Measurements from ENCODE around the gene TP53BP2. TPM values are rescaled to one million over a fixed set of nuclear protein-coding genes. Genes with fewer than 3 reads are reported as not detected.
"Not testable (repeated sequence)": the region's sequence is repeated elsewhere in the genome, so short reads cannot be mapped to it uniquely, and the experiment has no call there.

Gene TP53BP2
- polyA plus RNA-seq, 1 experiment: 18.6 TPM

DNA sequence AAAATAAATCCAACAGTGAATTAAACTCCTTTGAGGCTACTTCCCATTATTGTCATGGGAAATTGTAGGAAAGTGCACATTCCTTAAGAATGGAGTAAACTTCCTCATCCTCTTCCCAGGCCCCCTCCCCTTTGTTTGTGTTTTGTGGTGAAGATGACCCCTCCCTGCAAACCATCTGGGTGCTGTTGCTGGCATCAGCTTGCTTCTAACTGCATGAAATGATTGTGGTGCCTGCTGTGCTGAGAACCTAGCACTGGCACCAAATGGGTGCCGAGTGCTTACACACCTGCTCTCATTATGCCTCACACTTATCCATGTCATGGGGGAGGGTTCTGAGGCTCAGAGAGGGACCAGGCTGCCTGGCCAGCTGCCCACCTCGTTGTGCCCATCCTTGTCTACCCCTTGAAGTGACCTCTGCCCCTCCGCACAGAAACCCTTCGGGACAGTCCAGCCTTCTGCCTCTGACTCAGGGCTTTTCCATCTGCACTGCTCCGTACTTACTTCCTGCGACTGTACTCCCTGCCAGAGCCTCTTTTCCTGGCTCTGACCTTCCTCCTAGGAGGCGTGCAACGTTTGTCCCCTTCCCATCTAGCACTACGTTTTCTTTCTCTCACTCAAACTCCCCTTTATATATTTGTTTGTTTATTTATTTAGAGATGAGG, 102.8 kb downstream of the TP53BP2 start:
- DNase-seq (ENCODE audit: low read depth): no peak
- ChIA-PET POLR2A (no interaction called here), CTCF (interaction anchor here (0.7 to 3.9 kb wide), 2 partner anchors 12 to 30 kb away, joined by 3 to 14 read pairs; partner anchors contain the start of gene CAPN2)
- H3K27me3 ChIP-seq (ENCODE audit: control insufficient read depth, insufficient read depth, low read length): no peaks in the 10 kb centered on the region
- peaks cover 27% of the 10 kb centered on the region for H3K36me3 ChIP-seq (ENCODE audit: control insufficient read depth, insufficient read depth, low read length)
- TF ChIP-seq, protein P1, sequence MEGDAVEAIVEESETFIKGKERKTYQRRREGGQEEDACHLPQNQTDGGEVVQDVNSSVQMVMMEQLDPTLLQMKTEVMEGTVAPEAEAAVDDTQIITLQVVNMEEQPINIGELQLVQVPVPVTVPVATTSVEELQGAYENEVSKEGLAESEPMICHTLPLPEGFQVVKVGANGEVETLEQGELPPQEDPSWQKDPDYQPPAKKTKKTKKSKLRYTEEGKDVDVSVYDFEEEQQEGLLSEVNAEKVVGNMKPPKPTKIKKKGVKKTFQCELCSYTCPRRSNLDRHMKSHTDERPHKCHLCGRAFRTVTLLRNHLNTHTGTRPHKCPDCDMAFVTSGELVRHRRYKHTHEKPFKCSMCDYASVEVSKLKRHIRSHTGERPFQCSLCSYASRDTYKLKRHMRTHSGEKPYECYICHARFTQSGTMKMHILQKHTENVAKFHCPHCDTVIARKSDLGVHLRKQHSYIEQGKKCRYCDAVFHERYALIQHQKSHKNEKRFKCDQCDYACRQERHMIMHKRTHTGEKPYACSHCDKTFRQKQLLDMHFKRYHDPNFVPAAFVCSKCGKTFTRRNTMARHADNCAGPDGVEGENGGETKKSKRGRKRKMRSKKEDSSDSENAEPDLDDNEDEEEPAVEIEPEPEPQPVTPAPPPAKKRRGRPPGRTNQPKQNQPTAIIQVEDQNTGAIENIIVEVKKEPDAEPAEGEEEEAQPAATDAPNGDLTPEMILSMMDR (IDR thresholded peaks at IDR 0.05; ENCODE audit: insufficient read depth, low read depth, low read length): no peak
- H3K4me3 ChIP-seq (ENCODE audit: low read depth, low read length): no peak overlapping the region

DNA sequence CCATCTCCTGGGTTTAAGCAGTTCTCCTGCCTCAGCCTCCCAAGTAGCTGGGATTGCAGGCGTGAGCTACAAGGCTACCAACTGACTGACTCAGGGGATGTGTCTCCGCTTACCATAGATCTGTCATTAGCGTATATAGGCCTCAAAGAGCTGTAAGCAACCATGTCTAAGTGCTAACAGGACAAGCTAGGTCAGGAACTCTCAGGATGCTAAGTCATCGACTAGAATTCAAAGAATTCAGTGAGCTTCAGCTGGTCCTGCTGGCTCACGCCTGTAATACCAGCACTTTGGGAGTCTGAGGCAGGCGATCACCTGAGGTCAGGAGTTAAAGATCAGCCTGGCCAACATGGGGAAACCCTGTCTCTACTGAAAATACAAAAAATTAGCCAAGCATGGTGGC, 103.9 kb downstream of the TP53BP2 start:
- TF ChIP-seq, protein P1 (IDR thresholded peaks at IDR 0.05; ENCODE audit: insufficient read depth, low read depth, low read length): no peak
- DNase-seq (ENCODE audit: low read depth): no peak
- ChIA-PET CTCF (interaction anchor here (1.3 to 3.9 kb wide), 2 partner anchors 7 to 29 kb away, joined by 7 to 14 read pairs; partner anchors contain the start of gene CAPN2), POLR2A (no interaction called here)
- no peak overlapping the region for H3K4me3 ChIP-seq (ENCODE audit: low read depth, low read length)
- H3K36me3 ChIP-seq (ENCODE audit: control insufficient read depth, insufficient read depth, low read length): peaks cover 22% of the 10 kb centered on the region
- no peaks in the 10 kb centered on the region for H3K27me3 ChIP-seq (ENCODE audit: control insufficient read depth, insufficient read depth, low read length)

DNA sequence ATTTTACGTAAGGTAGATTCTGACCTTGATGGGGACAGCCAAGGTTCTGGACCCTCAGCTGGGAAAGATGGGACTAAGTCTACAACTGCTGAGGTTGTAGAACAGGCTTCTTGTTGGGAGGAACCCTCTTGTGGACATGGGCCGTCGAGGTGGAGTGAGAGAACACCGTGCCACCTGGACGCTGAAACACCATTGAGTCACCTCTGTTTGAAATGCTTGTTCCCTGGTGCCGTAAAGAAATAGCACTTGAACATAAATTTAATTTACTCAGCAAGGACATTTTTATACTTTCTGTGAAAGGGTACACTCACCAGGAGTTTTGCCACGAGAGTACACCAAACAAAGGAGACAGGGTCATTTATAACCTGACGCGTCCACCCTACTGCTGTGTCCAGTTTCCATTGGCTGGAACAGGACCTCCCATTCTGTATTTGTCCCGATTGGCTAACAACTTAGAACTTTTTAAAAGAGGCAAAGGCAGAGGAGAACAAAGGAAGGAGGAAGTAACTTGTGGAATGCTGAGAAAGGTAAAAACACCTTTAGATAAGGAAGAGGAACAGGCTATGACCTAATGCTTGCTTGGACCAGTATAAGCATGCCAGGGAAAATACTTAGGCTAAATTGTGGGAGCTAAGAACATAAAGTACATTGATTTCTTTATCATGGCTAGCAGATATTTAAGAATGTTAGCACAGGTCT, 105.6 kb downstream of the TP53BP2 start:
- POLR2A ChIA-PET; H3K4me3 ChIP-seq (ENCODE audit: low read depth, low read length): not testable (repeated sequence)
- peaks cover 14% of the 10 kb centered on the region for H3K36me3 ChIP-seq (ENCODE audit: control insufficient read depth, insufficient read depth, low read length)

DNA sequence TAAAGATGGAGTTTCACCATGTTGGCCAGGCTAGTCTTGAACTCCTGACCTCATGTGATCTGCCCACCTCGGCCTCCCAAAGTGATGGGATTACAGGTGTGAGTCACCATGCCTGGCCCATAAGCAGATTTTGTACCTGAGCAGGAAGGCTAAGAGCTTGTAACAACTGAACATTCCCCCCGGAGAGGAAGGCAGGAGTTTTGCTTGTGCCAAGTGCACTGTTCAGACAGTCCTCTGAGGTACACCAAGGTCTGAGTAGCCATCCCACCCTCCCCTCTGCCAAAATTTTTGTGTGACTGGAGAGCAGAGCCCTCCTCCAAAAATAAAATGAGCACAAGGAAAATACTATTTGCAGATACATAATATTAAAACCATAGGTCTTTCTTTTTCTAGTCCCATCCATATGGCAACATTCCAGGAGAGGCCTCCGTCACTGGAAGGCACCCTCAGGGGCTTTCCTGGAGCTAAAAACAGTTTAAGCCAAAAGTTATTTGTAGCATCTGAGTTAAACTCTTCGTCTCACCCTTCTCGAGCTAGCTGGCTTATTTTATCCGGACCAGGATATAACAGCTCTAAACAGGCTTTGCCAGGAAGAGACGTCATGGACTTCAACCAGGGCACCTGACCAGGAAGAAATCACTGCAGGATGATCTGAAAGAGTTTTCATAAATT, 106.2 kb downstream of the TP53BP2 start:
- Histone ChIP-seq H3K4me3 (ENCODE audit: low read depth, low read length) (no peak overlapping the region), H3K36me3 (ENCODE audit: control insufficient read depth, insufficient read depth, low read length) (peaks cover 11% of the 10 kb centered on the region), H3K27me3 (ENCODE audit: control insufficient read depth, insufficient read depth, low read length) (no peaks in the 10 kb centered on the region)
- POLR2A ChIA-PET: no interaction called here
- TF ChIP-seq, protein P1 (IDR thresholded peaks at IDR 0.05; ENCODE audit: insufficient read depth, low read depth, low read length): no peak
- no peak for DNase-seq (ENCODE audit: low read depth)
- CTCF ChIA-PET: interaction anchor here (1.2 to 3.7 kb wide), 3 partner anchors 9 to 27 kb away, joined by 3 to 28 read pairs (median 17); partner anchors contain the start of gene CAPN2

More for the DNA sequence above, 105.6 kb downstream of the TP53BP2 start:
- CTCF ChIA-PET: interaction anchor here (3.7 kb wide), 1 partner anchor 9 kb away, joined by 28 read pairs; no protein-coding TSS in a partner anchor
- not testable (repeated sequence) for H3K27me3 ChIP-seq (ENCODE audit: control insufficient read depth, insufficient read depth, low read length); DNase-seq (ENCODE audit: low read depth)

DNA sequence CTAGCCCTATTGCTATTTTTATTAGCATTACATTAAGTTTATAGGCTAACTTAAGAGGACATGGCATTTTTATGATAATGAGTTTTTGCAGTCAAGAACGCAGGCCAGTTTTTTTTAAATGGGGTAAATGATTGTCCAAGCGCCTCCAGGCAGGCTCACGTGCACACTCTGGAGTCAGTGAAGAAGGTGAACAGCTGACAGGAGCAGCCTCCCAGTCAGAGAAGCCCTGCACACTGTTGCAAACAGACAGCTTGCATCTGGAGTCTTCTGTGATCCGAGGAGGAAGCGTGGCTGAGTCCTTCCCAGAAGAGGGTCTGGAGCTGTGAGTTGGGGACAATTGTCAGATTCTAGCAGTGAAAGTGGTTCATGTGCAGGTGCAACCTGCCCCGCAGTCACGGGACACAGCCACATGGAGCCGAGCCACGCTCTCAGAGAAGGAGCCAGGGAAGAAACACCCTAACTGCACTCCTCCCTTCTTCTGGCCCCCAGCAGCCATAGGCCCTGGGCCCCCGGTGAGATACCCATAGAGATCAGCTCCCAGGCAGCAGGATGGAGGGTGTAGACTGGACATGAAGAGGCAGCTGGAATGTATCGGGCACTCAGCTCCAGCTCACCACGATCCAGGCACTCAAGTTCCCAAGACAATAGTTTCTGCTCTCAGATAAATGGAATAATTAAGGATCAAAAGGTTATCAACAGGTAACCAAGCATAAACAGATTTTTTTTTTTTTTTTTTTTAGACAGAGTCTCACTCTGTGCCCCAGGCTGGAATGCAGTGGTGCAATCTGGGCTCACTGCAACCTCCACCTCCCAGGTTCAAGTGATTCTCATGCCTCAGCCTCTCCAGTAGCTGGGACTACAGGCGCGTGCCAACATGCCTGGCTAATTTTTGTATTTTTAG, 107.0 kb downstream of the TP53BP2 start:
- CTCF ChIA-PET: interaction anchor here (1.2 to 3.7 kb wide), 3 partner anchors 10 to 27 kb away, joined by 3 to 28 read pairs (median 17); partner anchors contain the start of gene CAPN2
- DNase-seq (ENCODE audit: low read depth): no peak

More for the DNA sequence above, 107.0 kb downstream of the TP53BP2 start:
- POLR2A ChIA-PET: interaction anchor here (0.5 to 0.7 kb wide), 2 partner anchors 23 to 351 kb away, joined by 4 to 5 read pairs; no protein-coding TSS in a partner anchor
- no peak overlapping the region for H3K4me3 ChIP-seq (ENCODE audit: low read depth, low read length)
- peaks cover 8% of the 10 kb centered on the region for H3K36me3 ChIP-seq (ENCODE audit: control insufficient read depth, insufficient read depth, low read length)
- H3K27me3 ChIP-seq (ENCODE audit: control insufficient read depth, insufficient read depth, low read length): no peaks in the 10 kb centered on the region
- TF ChIP-seq, protein P1 (IDR thresholded peaks at IDR 0.05; ENCODE audit: insufficient read depth, low read depth, low read length): no peak
